Ishikawa (cell line): ENCODE results near the gene DAAM1.

Source experiments
- CEBPB ChIP-seq: IDR thresholded peaks from 2 replicates; pipeline ENCODE4 v1.6.1; 2012
- CREB1 ChIP-seq: IDR thresholded peaks from 2 replicates; pipeline ENCODE4 v1.6.1; 2012; ENCODE audit warnings: low read depth
- EGR1 ChIP-seq: IDR thresholded peaks from 2 replicates; pipeline ENCODE4 v1.6.1; 2012
- EP300 ChIP-seq: IDR thresholded peaks from 2 replicates; pipeline ENCODE4 v1.6.1; 2012; ENCODE audit warnings: borderline replicate concordance
- FOXM1 ChIP-seq: IDR thresholded peaks from 2 replicates; pipeline ENCODE4 v1.6.1; 2012; ENCODE audit warnings: low read depth, borderline replicate concordance
- MAX ChIP-seq: IDR thresholded peaks from 2 replicates; pipeline ENCODE4 v1.6.1; 2012
- NFIC ChIP-seq: IDR thresholded peaks from 2 replicates; pipeline ENCODE4 v1.6.1; 2012
- RAD21 ChIP-seq: IDR thresholded peaks from 2 replicates; pipeline ENCODE4 v1.6.1; 2012; ENCODE audit warnings: low read depth
- REST ChIP-seq: IDR thresholded peaks from 2 replicates; pipeline ENCODE4 v1.6.1; 2012; ENCODE audit warnings: low read depth, mild to moderate bottlenecking
- TAF1 ChIP-seq: IDR thresholded peaks from 2 replicates; pipeline ENCODE4 v1.6.1; 2012; ENCODE audit warnings: low read depth, mild to moderate bottlenecking
- TCF12 ChIP-seq: IDR thresholded peaks from 2 replicates; pipeline ENCODE4 v1.6.1; 2012; ENCODE audit warnings: low read depth
- TEAD4 ChIP-seq: IDR thresholded peaks from 2 replicates; pipeline ENCODE4 v1.6.1; 2012
- USF1 ChIP-seq: IDR thresholded peaks from 2 replicates; pipeline ENCODE4 v1.6.1; 2012
- YY1 ChIP-seq: IDR thresholded peaks from 2 replicates; pipeline ENCODE4 v1.6.1; 2012; ENCODE audit warnings: low read depth
- ZBTB7A ChIP-seq: IDR thresholded peaks from 2 replicates; pipeline ENCODE4 v1.6.1; 2012; ENCODE audit warnings: low read depth

Gene DAAM1

GRCh38 chr14:59155886-59156285 is 32.6 kb upstream of the DAAM1 start:
- TF ChIP-seq CREB1 = no peak
- TF ChIP-seq MAX = no peak
- TF ChIP-seq EP300 = no peak
- no peak for TF ChIP-seq TEAD4
- TF ChIP-seq RAD21 = no peak
- no peak for TF ChIP-seq TAF1
- TF ChIP-seq REST = no peak
- TF ChIP-seq CEBPB = no peak
- TF ChIP-seq TCF12 = no peak
- TF ChIP-seq EGR1 = no peak
- TF ChIP-seq USF1 = no peak
- TF ChIP-seq ZBTB7A = no peak
- TF ChIP-seq YY1 = no peak
- TF ChIP-seq FOXM1 = no peak
- TF ChIP-seq NFIC = no peak

GRCh38 chr14:59159169-59159568 is 29.3 kb upstream of the DAAM1 start:
- TF ChIP-seq CREB1 = no peak
- TF ChIP-seq MAX = no peak
- TF ChIP-seq TCF12 = no peak
- no peak for TF ChIP-seq FOXM1
- no peak for TF ChIP-seq EP300
- no peak for TF ChIP-seq TAF1

GRCh38 chr14:59160506-59160905 is 28.0 kb upstream of the DAAM1 start:
- no peak for TF ChIP-seq CEBPB
- no peak for TF ChIP-seq EGR1
- TF ChIP-seq TEAD4 = no peak
- TF ChIP-seq REST = no peak
- TF ChIP-seq CREB1 = no peak
- no peak for TF ChIP-seq ZBTB7A

GRCh38 chr14:59161561-59162175 is 26.8 kb upstream of the DAAM1 start:
- TF ChIP-seq ZBTB7A (no peak), CREB1 (no peak), YY1 (no peak), REST (no peak), TCF12 (no peak)

GRCh38 chr14:59166258-59166657 is 22.2 kb upstream of the DAAM1 start:
- no peak for TF ChIP-seq EP300
- no peak for TF ChIP-seq FOXM1
- TF ChIP-seq MAX = no peak
- TF ChIP-seq YY1 = no peak
- TF ChIP-seq USF1 = no peak
- TF ChIP-seq NFIC = no peak
- TF ChIP-seq TCF12 = no peak
- no peak for TF ChIP-seq CEBPB
- no peak for TF ChIP-seq ZBTB7A
- TF ChIP-seq REST = no peak
- no peak for TF ChIP-seq RAD21
- no peak for TF ChIP-seq TEAD4
- TF ChIP-seq CREB1 = no peak
- TF ChIP-seq TAF1 = no peak
- TF ChIP-seq EGR1 = no peak
